Left colon (tissue), 2 donors: ENCODE measurements around the gene AKAP6. TPM values are rescaled to one million over a fixed set of nuclear protein-coding genes. Genes with fewer than 3 reads are reported as not detected.
"Not testable (repeated sequence)": the region's sequence is repeated elsewhere in the genome, so short reads cannot be mapped to it uniquely, and the experiment has no call there.

Experiments used
- ATAC-seq: fragments of 200-7000 bp; cut with Tn5 transposase; one replicate; pipeline ENCODE4 v1.9.1; 2020; ENCODE audit warnings: mild to moderate bottlenecking, moderate library complexity
- DNase-seq, 2 donors: peaks; one replicate each; pipeline ENCODE4 v3.0.0-alpha.2; 2020
- intact Hi-C, 2 donors: fragments of 100-400 bp; cut with DNase I in 1 of 2; cut with micrococcal nuclease in 1 of 2; formaldehyde crosslinking; loops; one replicate each; pipeline versions ENCODE4 v1.11.2 to v1.14.0; 2022; cut with DNase I, micrococcal nuclease
- total RNA-seq, 2 donors: library from RNA; stranded (reverse); fragmentation: NEBNext Ultra II Directional; extraction: Animal tissue kit (Norgen Biotek cat#: 25700); gene quantifications; one replicate each; pipeline ENCODE4 v1.2.1, GENCODE V29; 2021
- donor health status: DM: no; HTN: no; CAD: no.
- donor health status: DM: yes; HTN: yes; CAD: no.

AKAP6 gene
- total RNA-seq, 2 donors from 2014 or later: 3.4 to 7.6 TPM

DNA sequence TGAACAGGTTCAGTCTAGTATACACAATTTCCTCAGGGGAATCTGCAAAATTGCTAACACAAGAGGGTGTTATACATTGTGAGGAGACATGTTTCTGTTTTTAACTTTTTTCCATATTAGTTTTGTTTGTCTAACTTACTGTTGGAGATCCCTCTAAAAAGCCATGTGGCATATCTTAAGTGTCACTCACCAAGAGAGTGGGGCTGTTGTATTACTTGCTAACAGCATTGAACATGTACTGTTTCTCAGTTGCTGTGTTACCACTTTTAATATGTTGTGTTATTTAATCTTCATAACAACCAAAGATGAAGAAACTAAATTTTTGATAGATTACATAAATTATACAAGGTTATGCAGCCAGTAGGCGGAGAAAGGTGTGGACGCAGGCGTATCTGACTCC lies 455.3 kb downstream of the AKAP6 start:
- DNase-seq (no peak), ATAC-seq (no peak)
- intact Hi-C loops: no loop called here

DNA sequence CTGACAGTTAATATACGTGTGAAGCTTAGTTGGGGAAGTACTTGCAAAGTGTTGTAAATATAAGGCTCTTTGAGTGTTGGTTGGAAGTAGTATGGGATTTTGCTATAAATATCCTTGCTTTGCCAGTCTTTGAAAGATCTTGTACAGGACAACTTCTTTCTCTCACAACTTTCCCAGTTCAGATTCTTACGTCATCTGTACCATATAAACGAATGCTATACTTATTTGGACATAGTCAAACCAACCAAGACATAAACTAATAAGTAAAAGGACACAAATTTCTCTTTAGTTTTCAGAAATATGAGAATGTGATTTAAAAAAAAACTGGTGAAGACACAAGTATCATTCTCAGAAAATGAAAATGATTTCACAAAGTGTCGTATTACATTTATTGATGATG lies 456.5 kb downstream of the AKAP6 start:
- no peak for ATAC-seq

DNA sequence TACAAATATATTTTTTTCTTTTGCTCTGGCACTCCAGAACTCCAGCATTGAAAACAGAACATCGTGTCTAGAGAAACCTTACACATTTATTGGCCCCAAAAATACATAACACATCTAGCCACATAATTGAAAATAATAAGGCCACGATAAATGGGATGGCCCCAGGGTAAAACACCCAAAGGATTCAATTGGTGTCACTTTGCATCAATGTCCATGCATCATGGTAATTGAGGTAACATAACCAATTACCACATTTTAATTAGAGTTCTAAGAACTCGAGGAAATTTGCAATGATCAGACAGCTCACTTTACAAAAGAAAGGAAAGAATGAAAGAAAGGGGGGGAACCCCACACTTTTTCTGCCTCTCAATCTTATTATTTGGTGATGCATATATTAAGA lies 457.8 kb downstream of the AKAP6 start:
- DNase-seq (no peak), ATAC-seq (no peak)
- intact Hi-C loops: no loop called here

More for the DNA sequence above, 456.5 kb downstream of the AKAP6 start:
- intact Hi-C loops: no loop called here
- DNase-seq: no peak

DNA sequence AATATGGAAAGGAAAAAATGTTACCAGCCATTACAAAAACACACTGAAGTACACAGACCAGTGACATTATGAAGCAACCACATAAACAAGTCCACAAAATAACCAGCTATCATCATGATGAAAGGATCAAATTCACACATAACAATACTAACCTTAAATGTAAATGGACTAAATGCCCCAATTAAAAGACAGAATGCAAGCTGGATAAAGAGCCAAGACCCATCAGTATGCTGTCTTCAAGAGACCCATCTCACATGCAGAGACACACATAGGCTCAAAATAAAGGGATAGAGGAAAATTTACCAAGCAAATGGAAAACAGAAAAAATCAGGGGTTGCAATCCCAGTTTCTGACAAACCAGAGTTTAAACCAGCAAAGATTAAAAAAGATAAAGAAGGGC lies 463.9 kb downstream of the AKAP6 start:
- ATAC-seq, intact Hi-C loops, DNase-seq: not testable (repeated sequence)

DNA sequence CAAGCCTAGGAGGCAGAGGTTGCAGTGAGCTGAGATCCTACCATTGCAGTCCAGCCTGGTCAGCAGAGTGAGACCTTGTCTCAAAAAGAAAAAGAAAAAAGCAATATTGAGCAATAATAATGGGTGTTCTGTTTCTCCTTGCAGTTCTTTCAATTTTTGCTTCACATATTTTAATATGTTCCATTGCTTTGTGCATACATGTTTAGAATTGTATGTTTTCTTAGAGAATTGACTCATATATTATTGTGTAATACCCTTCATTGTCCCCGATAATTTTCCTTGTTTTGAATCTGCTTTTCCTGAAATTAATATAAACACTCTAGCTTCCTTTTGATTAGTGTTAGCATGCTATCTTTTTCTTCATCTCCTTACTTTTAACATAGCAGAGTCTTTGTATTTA lies 471.2 kb downstream of the AKAP6 start:
- ATAC-seq (no peak), DNase-seq (no peak)
- intact Hi-C loops: no loop called here

DNA sequence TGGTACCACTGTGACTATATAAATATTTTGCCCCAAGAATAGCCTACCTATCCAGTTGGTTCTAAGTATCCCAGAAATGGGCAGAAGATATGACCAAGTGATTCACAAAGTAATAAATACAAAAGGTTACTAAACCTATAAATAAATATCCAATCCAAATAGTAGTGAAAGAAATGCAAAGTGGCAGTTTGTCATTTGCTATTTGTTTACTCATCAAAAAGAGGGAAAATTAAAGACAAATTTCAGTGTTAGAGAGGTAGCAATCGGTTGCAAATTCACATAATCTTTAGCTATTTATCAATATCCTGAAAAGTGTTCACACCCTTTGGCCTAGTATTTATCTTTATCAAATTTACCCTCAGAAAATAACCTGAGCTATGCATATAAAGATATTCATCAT lies 473.2 kb downstream of the AKAP6 start:
- intact Hi-C loops: no loop called here
- ATAC-seq (no peak), DNase-seq (no peak)

DNA sequence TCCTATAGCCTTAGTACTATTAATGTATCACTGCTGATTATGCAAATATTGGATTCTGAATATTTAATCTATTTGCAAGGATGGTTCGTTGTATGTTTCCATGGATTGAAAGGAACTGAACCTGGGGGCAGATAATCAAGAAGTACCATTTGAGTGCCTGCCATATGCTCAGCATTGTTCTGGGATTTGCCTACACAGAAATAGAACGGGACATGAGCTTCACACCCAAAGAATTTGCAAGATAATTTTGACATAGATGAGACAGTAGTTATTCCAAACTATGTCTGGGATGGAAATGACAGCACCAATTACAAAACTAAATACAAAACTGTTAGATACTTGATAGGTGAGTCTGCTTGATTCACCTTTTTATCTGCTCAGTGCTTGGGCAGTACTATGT lies 476.9 kb downstream of the AKAP6 start:
- DNase-seq (no peak), ATAC-seq (no peak)
- intact Hi-C loops: no loop called here

DNA sequence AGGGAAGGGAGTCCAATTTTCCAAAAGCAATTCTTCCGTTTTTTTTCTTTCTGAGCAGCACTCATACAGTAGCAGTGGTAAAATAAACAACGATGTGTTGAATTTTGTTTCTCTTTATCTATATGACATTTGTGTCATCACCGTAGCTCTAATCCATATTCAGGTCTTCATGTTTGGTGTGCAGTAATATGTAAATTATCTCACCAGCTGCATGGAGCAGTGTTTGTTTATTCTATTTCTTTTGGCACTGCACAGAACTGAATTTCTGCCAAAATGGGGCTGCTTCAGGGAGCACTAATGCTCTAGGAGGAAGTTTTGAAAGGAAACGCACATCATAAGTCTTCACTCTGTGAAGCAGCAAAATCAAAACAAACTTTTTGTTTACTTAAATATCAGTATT lies 479.5 kb downstream of the AKAP6 start:
- ATAC-seq: no peak
- intact Hi-C loops: no loop called here
- DNase-seq: no peak

DNA sequence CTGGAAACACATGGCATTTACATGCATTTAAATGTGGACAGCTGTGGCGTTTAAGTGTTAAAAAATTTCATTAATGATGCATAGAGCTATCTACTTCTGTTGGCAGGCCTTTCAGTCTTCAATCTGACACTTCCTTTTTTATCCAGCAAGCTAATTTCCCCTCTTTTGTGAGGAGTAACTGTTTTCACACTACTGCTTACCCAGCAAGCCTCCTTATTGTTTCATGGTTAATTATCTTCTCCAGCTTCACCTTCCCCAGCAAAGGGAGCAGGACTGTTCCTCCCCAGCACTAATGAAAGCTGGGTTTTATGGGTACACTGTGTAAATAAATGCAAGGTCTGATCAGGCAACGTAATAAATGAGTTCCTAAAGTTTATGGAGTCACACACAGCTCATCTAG lies 480.2 kb downstream of the AKAP6 start:
- intact Hi-C loops: no loop called here
- DNase-seq (no peak), ATAC-seq (no peak)

DNA sequence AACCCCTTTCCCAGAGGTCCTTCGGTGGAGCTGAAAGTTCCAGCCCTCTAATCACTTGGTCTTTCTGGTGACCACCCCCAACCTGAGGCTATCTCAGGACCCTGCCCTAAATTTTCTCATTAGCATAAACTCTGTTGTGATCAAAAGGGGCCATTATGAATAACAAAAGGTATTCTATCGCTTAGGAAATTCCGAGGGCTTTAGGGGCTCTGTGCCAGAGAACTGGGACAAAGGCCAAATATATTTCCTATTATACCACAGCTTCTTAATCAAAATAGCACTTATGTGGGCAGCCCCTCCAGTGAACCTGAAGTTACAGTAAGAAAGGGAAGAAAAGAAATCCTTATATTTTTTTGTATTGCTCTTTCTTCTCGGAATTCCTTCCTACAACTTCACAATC lies 484.3 kb downstream of the AKAP6 start:
- intact Hi-C loops: no loop called here
- ATAC-seq: no peak
- no peak for DNase-seq

DNA sequence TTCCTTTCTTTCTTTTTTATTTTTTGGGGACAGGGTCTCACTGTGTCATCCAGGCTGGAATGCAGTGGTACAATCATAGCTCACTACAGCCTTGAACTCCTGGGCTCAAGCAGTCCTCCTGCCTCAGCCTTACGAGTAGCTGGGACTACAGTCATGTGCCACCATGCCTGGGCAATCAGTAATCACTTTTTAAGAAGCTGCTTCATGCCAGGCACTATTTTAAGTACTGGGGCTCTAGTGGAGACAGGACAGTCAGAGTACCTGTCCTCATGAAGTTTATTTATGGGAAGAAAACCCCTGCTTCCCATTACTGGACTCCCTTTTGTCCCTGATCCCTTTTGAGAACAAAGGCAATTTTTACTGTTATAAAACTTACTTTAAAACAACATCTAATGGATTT lies 485.6 kb downstream of the AKAP6 start:
- ATAC-seq: no peak
- intact Hi-C loops: no loop called here

DNA sequence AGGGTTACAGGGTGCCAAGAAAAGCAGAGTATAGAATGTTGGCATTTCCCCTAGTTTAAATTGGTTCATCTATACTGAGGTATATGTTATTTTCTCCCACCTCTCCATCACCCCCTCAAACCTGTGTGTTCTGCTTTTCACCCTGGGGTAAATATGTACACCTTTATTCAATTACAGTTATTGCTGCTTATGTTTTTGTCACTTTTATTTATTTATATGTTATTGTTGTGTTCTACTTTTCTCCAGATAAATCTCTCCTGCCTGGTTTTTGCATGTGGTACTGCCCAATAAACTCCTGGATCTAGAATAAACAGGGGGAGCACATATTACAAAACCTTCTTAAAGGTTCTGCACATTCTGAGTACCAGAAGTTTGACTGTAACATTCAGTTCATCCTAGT lies 487.5 kb downstream of the AKAP6 start:
- intact Hi-C loops: no loop called here
- DNase-seq (no peak), ATAC-seq (no peak)

More for the DNA sequence above, 485.6 kb downstream of the AKAP6 start:
- DNase-seq: no peak

DNA sequence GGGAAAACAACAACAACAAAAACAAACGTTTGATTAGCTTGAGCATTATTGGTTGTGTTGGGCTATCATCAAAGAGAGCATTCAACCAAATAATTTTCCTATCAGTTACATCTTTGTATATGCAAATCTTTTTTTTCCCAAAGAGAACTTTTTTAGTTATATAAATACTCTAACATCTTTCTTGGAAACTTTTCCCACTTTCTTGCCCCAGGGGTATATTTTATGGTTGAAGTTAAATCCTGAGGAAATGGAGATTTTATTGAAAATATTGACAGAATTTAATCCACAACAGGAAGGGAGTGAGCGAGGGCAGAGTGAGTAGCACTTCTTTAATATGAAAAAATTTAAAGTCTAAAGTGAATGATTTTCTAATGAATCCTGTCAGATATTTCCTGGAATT lies 488.7 kb downstream of the AKAP6 start:
- DNase-seq (no peak), ATAC-seq (no peak)
- intact Hi-C loops: no loop called here

DNA sequence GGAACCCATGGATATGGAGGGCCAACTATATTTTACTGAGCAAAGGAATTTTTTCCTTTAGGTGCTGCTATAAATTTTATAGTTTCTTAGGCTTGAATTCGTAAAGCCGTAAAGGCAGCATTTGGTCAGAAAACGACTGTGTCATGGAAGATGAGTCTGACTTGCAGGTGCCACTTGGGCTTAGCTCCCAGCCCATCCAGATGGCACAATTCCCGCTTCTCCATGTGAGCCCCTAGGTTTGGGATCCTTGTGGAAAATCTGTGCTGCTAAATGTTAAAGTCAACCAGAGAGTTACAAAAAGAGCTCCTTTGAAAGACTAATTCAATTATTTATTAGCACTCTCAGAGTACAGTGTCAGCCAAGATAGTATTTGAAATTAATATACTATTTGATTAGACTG lies 489.5 kb downstream of the AKAP6 start:
- intact Hi-C loops: no loop called here
- no peak for ATAC-seq
- DNase-seq: no peak

DNA sequence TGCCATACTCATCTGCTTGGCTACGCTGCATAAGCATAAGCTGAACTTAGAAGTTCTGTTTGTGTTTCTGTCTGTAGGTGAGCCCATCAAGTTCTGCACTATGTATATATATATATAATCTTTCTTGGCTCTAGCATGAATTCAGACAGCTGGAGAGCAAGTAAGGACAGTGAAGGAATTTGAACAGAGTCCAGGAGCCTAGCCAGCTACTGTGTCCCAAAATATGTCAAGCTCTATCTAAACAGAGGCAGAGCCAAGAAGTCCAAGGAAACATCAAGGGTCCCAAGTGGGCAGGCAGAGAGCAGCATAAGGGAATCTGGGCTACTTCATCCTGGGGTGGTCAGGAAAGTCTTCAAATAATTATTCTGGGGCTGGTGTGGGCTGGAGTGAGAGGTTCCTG lies 491.1 kb downstream of the AKAP6 start:
- ATAC-seq (no peak), DNase-seq (no peak)
- intact Hi-C loops: no loop called here

DNA sequence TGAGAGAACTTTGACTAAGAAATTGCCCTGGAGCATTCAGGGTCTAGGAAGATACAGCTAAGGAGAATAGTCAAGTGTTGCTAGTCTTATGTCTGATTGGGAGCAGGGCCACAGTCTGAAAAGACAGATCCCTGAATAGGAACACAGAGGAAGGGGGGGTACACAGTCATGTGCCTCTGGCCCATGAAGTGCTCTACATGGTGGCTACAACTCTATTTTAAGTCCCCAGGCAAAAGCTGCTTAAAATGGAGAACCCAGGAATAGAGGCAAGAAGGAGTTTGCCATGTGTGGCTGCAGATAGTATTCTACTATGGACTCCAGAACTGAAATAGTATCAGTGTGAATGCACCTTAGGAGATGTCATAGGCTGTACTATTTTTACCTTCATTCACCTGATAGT lies 491.6 kb downstream of the AKAP6 start:
- no peak for ATAC-seq
- intact Hi-C loops: no loop called here
- DNase-seq: no peak

DNA sequence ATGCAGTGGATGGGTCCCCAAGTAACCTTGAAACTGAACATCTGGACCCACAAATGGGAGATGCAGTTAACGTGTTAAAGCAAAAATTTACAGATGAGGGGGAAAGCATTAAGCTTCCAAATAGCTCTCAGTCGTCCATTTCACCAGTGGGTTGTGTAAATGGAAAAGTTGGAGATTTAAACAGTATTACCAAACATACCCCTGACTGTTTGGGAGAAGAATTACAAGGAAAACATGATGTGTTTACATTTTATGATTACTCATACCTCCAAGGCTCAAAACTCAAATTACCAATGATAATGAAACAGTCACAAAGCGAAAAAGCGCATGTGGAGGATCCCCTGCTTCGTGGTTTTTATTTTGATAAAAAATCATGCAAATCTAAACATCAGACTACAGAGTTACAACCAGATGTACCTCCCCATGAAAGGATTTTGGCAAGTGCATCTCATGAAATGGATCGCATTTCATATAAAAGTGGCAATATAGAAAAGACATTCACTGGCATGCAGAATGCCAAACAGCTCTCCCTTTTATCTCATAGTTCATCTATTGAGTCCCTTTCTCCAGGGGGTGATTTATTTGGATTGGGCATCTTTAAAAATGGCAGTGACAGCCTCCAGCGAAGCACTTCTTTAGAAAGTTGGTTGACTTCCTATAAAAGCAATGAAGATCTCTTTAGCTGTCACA lies 493.0 kb downstream of the AKAP6 start:
- ATAC-seq: no peak
- no peak for DNase-seq
- intact Hi-C loops: no loop called here

DNA sequence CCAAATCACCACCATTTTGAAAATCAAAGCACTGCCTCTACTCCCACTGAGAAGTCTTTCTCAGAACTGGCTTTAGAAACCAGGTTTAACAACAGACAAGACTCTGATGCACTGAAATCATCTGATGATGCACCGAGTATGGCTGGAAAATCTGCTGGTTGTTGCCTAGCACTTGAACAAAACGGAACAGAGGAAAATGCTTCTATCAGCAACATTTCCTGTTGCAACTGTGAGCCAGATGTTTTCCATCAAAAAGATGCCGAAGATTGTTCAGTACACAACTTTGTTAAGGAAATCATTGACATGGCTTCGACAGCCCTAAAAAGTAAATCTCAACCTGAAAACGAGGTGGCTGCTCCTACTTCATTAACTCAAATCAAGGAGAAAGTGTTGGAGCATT lies 494.6 kb downstream of the AKAP6 start:
- intact Hi-C loops: no loop called here
- no peak for ATAC-seq
- DNase-seq: no peak

DNA sequence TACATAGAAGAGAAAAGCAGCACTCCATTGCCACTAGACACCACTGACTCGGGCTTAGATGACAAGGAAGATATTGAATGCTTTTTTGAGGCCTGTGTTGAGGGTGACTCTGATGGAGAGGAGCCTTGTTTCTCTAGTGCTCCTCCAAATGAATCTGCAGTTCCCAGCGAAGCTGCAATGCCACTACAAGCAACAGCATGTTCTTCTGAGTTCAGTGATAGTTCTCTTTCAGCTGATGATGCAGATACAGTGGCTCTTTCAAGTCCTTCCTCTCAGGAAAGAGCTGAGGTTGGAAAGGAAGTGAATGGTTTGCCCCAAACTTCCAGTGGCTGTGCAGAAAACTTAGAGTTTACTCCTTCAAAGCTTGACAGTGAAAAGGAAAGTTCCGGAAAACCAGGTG lies 495.1 kb downstream of the AKAP6 start:
- ATAC-seq (no peak), DNase-seq (no peak)
- intact Hi-C loops: no loop called here

DNA sequence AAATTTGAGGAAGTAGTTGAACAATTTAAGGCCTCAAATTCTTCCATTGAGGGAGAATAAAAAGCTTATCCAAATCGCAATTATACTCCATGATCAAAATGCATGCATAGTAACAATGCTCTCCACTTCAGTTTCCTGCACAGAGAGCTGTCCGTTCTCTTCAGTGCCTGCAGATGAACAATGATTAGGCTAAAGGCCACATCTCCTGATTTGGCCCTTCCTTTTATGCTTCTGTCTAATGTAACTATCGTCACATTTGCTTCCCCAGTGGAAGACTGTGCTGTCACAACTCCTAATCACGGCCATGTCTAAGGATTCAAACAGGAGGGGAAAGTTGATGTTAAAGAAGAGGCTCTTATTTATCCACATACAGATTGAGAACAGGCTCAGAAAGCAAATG lies 496.0 kb downstream of the AKAP6 start:
- ATAC-seq: no peak
- intact Hi-C loops: no loop called here
- DNase-seq: no peak

DNA sequence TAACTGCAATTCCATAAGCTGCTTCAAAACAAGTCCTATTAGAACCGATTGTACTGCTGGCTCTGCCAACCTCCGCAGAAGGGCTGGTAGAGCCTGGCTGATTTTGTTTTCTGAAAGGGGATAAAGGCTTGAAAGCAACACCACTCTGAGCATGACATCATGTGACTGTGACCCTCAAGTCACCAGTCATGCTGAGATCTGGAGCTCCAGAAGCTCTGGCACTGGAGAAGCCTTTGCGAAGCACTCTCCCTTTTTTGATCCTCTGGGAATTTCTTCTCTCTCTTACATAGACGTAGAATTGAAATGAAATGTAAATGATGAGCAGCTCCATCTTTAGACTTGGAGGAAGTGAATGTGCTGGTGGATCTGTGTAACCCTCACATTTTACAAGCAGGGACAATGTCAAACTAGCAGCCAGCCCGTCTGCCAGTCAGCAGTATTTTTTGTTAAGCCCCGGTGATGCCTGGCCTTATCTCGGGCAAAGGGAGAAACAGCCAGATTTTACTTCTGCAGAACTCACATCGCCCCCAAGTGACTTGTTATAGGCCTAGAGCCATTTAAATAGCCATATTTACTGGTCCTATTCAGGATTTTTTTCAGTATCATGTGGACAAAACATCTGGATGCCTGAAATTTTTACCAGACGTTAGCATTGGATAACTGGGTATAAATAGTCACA lies 497.4 kb downstream of the AKAP6 start:
- intact Hi-C loops: no loop called here
- no peak for ATAC-seq
- DNase-seq: no peak
